Mucosa of rectum (tissue), 2 donors: ENCODE measurements around the gene FBLN2.

Experiments
- H3K27ac ChIP-seq, 2 donors: one replicate each; pipeline ENCODE4 v1.7.0; 2013; ENCODE audit warnings: inconsistent platforms in 2 of 2, low read depth in 2 of 2, low read length in 2 of 2
- H3K27me3 ChIP-seq, 2 donors: one replicate each; pipeline ENCODE4 v1.7.0; 2013; ENCODE audit warnings: low read length in 2 of 2; ENCODE audit not compliant: control insufficient read depth in 2 of 2, insufficient read depth in 2 of 2
- H3K36me3 ChIP-seq, 2 donors: one replicate each; pipeline ENCODE4 v1.7.0; 2013; ENCODE audit warnings: low read length in 2 of 2; ENCODE audit not compliant: control insufficient read depth in 2 of 2, insufficient read depth in 2 of 2
- H3K4me1 ChIP-seq, 2 donors: one replicate each; pipeline ENCODE4 v1.7.0; 2013; ENCODE audit warnings: low read length in 2 of 2, mild to moderate bottlenecking in 1 of 2; ENCODE audit not compliant: control insufficient read depth in 2 of 2, insufficient read depth in 2 of 2
- H3K4me3 ChIP-seq, 2 donors: one replicate each; pipeline ENCODE4 v1.7.0; 2013; ENCODE audit warnings: low read length in 2 of 2
- H3K9ac ChIP-seq, 2 donors: one replicate each; pipeline ENCODE4 v1.7.0; 2013; ENCODE audit warnings: low read length in 2 of 2, low read depth in 1 of 2, mild to moderate bottlenecking in 1 of 2
- H3K9me3 ChIP-seq, 2 donors: one replicate each; pipeline ENCODE4 v1.7.0; 2013; ENCODE audit warnings: low read length in 2 of 2; ENCODE audit not compliant: control insufficient read depth in 2 of 2
- donor health status: healthy.
- donor health status: Normal muscosa, but diverticular disease.

Gene FBLN2

DNA sequence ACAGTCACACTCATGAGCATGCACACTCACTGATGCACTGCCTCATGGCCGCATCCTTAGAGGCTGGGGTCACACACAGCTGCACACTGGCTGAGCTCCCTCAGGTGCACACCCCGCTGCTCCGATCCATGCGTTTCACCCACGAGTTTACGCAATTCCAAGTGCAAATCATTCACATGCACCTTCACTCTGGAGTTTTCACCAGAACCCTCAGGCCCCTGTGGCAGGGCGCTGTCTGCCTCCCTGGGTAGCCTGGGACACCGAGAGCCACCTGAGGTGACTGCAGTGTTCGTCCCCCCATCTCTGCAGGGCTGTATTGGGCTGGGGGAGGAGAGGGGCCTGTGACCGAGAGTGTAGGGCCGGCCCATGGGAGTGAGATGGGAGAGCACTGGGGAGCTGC, 134.8 kb downstream of the FBLN2 start:
- no peaks in the 10 kb centered on the region for H3K27me3 ChIP-seq

DNA sequence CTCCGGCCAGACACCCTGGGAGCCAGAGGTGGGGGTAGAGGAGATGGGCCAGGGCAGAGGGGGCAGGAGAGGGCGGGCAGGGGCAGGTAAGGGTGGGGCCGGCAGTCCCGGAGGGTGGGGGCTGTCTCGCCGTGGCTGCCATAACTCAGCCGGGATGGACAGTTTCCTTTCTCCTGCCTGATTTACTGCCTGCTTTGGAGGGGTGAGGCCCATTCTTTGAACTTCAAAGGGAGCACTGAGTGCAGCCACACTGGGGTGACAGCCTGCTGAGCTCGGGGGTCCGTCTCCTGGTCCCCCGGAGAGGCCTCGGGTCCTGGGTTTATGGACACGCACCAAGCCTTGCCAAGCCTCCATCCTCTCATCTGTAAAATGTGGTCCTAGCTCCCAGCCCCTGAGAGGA, 135.4 kb downstream of the FBLN2 start:
- H3K36me3 ChIP-seq, result no peaks in the 10 kb centered on the region
- no peaks in the 10 kb centered on the region for H3K4me1 ChIP-seq
- H3K9me3 ChIP-seq, result no peaks in the 10 kb centered on the region
- no peak overlapping the region for H3K4me3 ChIP-seq
- H3K9ac ChIP-seq, result no peak overlapping the region
- no peak overlapping the region for H3K27ac ChIP-seq
- H3K27me3 ChIP-seq, result no peaks in the 10 kb centered on the region

More for the DNA sequence above, 134.8 kb downstream of the FBLN2 start:
- Histone ChIP-seq H3K36me3 (no peaks in the 10 kb centered on the region), H3K9me3 (no peaks in the 10 kb centered on the region), H3K4me3 (no peak overlapping the region), H3K4me1 (no peaks in the 10 kb centered on the region), H3K9ac (no peak overlapping the region), H3K27ac (no peak overlapping the region)

GRCh38 chr3:13684854-13685253, 135.9 kb downstream of the FBLN2 start:
- no peaks in the 10 kb centered on the region for H3K36me3 ChIP-seq
- H3K9me3 ChIP-seq, result no peaks in the 10 kb centered on the region
- no peaks in the 10 kb centered on the region for H3K4me1 ChIP-seq
- no peak overlapping the region for H3K9ac ChIP-seq
- no peaks in the 10 kb centered on the region for H3K27me3 ChIP-seq
- no peak overlapping the region for H3K4me3 ChIP-seq
- no peak overlapping the region for H3K27ac ChIP-seq

GRCh38 chr3:13685721-13686120, 136.8 kb downstream of the FBLN2 start:
- Histone ChIP-seq H3K9ac (no peak overlapping the region), H3K4me3 (no peak overlapping the region), H3K27me3 (no peaks in the 10 kb centered on the region), H3K36me3 (no peaks in the 10 kb centered on the region), H3K4me1 (no peaks in the 10 kb centered on the region), H3K9me3 (no peaks in the 10 kb centered on the region), H3K27ac (no peak overlapping the region)

DNA sequence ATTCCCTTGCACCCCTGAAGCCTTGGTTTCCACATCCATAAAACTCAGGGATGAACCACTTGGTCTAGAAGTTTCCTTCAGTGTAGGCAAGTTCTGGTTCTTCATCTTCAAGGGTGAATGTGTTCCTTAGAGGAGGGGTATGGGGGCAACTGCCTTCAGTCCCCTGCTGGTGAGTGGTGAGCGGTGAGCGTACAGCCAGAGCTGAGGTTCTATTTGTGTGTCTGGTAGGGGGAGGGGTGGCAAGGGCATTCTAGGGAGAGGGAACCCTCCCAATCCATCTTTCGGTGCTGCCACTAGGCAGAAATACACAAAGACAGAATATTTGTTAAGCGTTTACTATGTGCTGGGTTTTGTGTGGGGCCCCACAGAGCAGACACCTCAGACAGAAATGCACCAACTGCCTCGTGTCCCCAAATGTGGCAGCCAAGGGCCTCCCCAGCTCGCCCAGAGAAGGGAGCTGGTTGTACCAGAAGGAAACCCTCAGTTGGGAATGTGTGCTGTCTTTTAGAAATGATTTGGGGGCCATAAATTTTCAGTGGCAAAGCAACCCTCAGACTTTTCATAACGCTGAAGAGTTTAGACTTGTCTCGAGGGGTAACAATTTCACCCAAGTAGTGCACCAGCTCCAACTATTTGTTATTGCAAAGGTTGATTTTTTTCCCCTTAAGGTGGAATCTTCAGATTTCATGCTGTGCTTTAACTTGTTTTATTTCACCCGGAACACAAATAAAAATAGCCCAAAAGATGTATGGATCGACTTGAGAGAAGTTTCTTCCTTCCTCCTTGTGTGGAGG, 137.6 kb downstream of the FBLN2 start:
- H3K27me3 ChIP-seq, result no peaks in the 10 kb centered on the region
- H3K27ac ChIP-seq, result no peak overlapping the region
- no peaks in the 10 kb centered on the region for H3K36me3 ChIP-seq
- H3K9me3 ChIP-seq, result no peaks in the 10 kb centered on the region
- no peak overlapping the region for H3K4me3 ChIP-seq
- H3K9ac ChIP-seq, result no peak overlapping the region
- no peaks in the 10 kb centered on the region for H3K4me1 ChIP-seq

DNA sequence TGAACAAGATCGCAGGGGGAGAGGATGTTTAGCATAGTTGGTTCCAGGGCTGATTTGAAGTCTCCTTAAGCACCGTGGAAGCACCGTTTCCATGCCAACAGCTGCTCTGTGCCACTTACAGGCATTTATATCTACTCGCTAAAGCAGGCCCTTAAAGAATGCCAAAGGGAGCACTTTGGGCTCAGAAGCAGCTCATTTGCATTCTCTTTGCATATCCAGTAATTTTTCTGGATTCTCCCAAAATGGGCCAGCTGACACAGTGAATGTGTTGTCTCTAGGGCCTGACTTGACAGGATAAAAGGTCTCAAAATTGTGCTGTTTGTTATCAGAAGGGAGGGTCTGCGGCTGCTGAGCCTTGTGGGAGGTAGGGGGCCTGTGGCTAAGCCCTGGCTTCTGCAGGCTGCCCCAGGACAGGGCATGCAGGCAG, 138.6 kb downstream of the FBLN2 start:
- H3K9ac ChIP-seq, result no peak overlapping the region
- no peaks in the 10 kb centered on the region for H3K36me3 ChIP-seq
- no peaks in the 10 kb centered on the region for H3K27me3 ChIP-seq
- H3K9me3 ChIP-seq, result no peaks in the 10 kb centered on the region
- no peak overlapping the region for H3K27ac ChIP-seq
- H3K4me1 ChIP-seq, result no peaks in the 10 kb centered on the region
- H3K4me3 ChIP-seq, result no peak overlapping the region
